Spinal cord (tissue), 10 donors: ENCODE results near the gene CSH2. TPM values are rescaled to one million over a fixed set of nuclear protein-coding genes. Genes with fewer than 3 reads are reported as not detected.
A peak's percentile ranks its signal among the peaks of the same experiment; 100 is the strongest.
"Not testable (repeated sequence)": the region's sequence is repeated elsewhere in the genome, so short reads cannot be mapped to it uniquely, and the experiment has no call there.

ENCODE experiments used
- DNase-seq, 6 donors: peaks; one replicate each; pipeline versions ENCODE4 v3.0.0 to v3.0.0-alpha.2; 2013 to 2015; ENCODE audit warnings: low spot score in 6 of 6, low read depth in 4 of 6
- H3K27ac ChIP-seq: one replicate; pipeline ENCODE4 v1.5.1; 2013; ENCODE audit warnings: low read depth, low read length, control low read depth
- H3K27me3 ChIP-seq: one replicate; pipeline ENCODE4 v1.6.1; 2013; ENCODE audit warnings: low read length; ENCODE audit not compliant: control insufficient read depth, insufficient read depth
- H3K36me3 ChIP-seq: one replicate; pipeline ENCODE4 v1.6.1; 2013; ENCODE audit warnings: low read length; ENCODE audit not compliant: control insufficient read depth, insufficient read depth
- H3K4me1 ChIP-seq: one replicate; pipeline ENCODE4 v1.6.1; 2013; ENCODE audit warnings: low read length; ENCODE audit not compliant: control insufficient read depth, insufficient read depth
- H3K4me3 ChIP-seq: one replicate; pipeline ENCODE4 v1.5.1; 2013; ENCODE audit warnings: low read depth, low read length, control low read depth
- H3K9me3 ChIP-seq: one replicate; pipeline ENCODE4 v1.6.1; 2013; ENCODE audit warnings: low read length; ENCODE audit not compliant: control insufficient read depth, insufficient read depth
- WGBS: methylation state at CpG from one replicate; pipeline ENCODE4 v1.1.5; 2013; ENCODE audit warnings: missing lambda C conversion rate; ENCODE audit not compliant: insufficient coverage; 5-methylcytosine and 5-hydroxymethylcytosine counted together
- long read RNA-seq, 4 donors: transcript quantifications; one replicate each; lab custom pipeline, GENCODE V29; 2026
- polyA plus RNA-seq, 2 donors: library from polyadenylated mRNA; unstranded; fragments of 120-200 nt; gene quantifications; one replicate each; pipeline ENCODE4 v1.2.1, GENCODE V29; 2013; ENCODE audit not compliant: insufficient read length in 2 of 2
- total RNA-seq, 2 donors: library from RNA; depleted of rRNA in 1 of 2; stranded (reverse); fragments of 120-200 nt in 1 of 2; fragments of >200 nt in 1 of 2; gene quantifications; one replicate each; pipeline versions ENCODE4 v1.2.3 to v1.2.4, GENCODE V29; 2013 to 2014
- donor health status: healthy.

Gene CSH2
- total RNA-seq, result 1 to 10 TPM in 1 of 2 donors, not detected in 1; 7.2 TPM
- 1 to 10 TPM in 1 of 2 donors, under 1 TPM in 1; 0.47 to 5.5 TPM for polyA plus RNA-seq
- long read RNA-seq, donor 1, partial matches to known transcripts, result 0 of 3 reads
- long read RNA-seq, donor 1, other reads (novel, unspliced or antisense), result 0 of 3 reads
- long read RNA-seq, donor 2, result 0 reads
- long read RNA-seq, donor 3, result 0 reads
- long read RNA-seq, donor 4, partial matches to known transcripts, result 0 of 1 reads
- long read RNA-seq, donor 4, other reads (novel, unspliced or antisense), result 0 of 1 reads

DNA sequence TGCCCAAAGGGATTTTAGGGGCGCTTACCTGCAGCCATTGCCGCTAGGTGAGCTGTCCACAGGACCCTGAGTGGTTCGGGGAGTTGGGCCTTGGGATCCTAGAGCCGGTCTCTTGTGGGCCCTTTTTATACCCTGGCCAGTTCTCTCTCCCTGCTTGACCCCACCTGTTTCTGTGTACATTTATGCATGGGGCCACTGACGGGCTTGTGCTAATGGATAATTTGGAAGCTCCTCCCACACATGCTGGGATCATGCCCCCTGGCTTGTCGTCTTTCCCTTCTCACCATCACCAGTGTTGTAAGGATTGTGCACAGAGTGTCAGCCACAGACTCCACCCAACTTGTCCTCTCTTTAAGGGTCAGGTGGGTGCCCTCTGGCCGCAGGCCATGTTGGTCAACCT lies at the start of gene CSH2:
Gene CSH2 (minus strand): TSS at position 101 of the 400 bp plus-strand sequence. CDS start 63 bp downstream, at position 38.
- H3K4me1 ChIP-seq, H3K27me3 ChIP-seq, DNase-seq, H3K9me3 ChIP-seq, H3K4me3 ChIP-seq, H3K27ac ChIP-seq, H3K36me3 ChIP-seq: not testable (repeated sequence)
- no CpG with 5 or more reads among the region's 7 CpGs for WGBS

DNA sequence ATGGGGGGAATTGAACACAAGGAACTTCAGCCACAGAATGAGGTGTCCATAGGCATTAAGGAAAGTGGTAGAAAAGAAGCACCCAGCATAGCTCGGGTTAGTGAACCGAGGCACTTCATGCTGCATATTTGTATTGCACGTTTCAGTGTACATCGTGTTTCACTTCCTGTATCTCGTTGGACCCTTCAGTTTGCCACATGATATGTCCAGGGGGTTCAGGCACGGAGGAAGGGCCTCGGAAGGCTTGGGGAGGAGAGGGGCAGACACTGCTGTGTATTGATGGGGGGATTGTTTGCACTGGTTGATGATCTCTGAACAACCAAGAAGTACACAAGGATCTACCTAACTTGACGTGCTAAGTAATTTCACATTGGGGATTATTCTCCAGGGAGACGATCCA lies 48.9 kb upstream of the CSH2 start:
- H3K4me1 ChIP-seq, H3K27ac ChIP-seq, H3K27me3 ChIP-seq, H3K4me3 ChIP-seq, H3K9me3 ChIP-seq, DNase-seq, H3K36me3 ChIP-seq: not testable (repeated sequence)
- WGBS, result 86% methylated on average over 4 of the region's 9 CpGs

DNA sequence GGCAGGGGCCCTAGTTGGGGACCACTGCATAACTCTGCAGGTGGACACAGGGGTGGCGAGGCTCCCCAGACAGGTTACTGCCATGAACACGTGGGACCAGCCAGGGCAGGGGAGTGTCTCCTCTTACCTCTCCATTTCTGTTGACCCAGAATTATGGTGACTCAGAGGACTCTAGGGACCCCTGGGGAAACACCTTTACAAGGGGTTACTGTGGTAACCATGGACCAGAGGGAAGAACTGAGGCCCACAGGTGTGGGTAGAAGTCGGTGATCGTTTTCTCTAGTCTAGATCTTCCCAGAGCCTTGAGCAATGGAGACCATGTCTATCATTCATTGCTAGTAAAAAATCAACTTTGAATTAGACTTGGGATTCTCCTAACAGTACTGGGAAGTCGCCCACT lies 47.3 kb upstream of the CSH2 start:
- not testable (repeated sequence) for H3K27me3 ChIP-seq, H3K27ac ChIP-seq, H3K4me1 ChIP-seq, H3K36me3 ChIP-seq, H3K9me3 ChIP-seq, H3K4me3 ChIP-seq, DNase-seq
- 83% methylated on average over 3 of the region's 5 CpGs for WGBS

DNA sequence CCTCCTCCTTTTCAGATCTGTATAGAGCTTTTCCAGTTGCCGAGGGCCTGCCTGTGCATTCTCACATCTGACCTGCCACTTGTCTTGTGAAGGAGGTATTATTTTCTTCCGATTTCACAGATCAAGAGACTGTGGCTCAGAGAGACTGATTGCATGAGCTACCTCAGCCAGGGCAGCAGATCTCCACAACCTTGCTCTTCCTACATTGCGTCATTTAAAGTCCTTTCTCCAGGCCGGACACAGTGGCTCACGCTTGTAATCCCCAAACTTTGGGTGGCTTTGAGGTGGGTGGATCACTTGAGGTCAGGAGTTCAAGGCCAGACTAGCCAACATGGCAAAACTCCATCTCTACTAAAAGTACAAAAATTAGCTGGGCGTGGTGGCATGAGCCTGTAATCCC lies 46.6 kb upstream of the CSH2 start:
- not testable (repeated sequence) for DNase-seq, H3K27ac ChIP-seq, H3K27me3 ChIP-seq, H3K4me1 ChIP-seq, H3K36me3 ChIP-seq, H3K9me3 ChIP-seq, H3K4me3 ChIP-seq
- WGBS, result 70% methylated on average over 2 of the region's 6 CpGs

DNA sequence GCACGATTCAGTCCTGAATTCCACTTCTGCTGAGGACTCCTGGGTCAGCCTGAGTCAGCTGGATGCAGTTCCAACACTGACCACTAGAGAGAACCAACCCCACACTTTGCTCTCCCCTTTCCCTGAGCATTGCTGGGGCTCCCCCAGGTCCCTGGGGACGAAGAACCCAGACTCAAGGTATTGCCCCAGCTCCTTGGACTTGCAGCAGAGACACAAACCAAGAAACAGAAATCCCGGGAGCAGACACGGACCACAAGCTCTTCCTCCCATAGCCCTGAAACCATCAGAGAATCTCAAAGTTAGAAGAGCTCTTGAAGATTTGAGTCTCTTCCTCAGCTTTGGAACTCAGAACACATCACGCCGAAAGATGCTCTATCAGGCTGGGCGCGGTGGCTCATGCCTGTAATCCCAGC lies 45.8 kb upstream of the CSH2 start:
- WGBS, result 62% methylated on average over 8 of the region's 8 CpGs
- DNase-seq, result peak in 5 of 6 donors; percentile 11 to 69 (median 19)
- peaks cover 3% of the 10 kb centered on the region for H3K27me3 ChIP-seq

DNA sequence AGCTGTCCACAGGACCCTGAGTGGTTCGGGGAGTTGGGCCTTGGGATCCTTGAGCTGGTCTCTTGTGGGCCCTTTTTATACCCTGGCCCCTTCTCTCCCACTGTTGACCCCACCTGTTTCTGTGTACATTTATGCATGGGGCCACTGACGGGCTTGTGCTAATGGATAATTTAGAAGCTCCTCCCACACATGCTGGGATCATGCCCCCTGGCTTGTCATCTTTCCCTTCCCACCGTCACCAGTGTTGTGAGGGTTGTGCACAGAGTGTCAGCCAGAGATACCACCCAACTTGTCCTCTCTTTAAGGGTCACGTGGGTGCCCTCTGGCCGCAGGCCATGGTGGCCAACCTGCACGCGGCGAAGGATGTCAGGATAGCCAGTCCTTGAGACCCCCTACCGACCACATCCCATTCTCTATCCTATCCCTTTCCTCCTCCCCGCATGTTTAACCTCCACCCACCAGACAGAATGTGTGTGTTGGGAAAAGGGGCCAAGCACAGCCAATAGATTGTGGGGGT lies 45.4 kb upstream of the CSH2 start, which contains the start of gene GH1:
Gene GH1 (minus strand): TSS at position 51 of the 517 bp plus-strand sequence. CDS start 63 bp downstream, outside the sequence.
- H3K27ac ChIP-seq, DNase-seq, H3K4me1 ChIP-seq, H3K27me3 ChIP-seq, H3K36me3 ChIP-seq, H3K4me3 ChIP-seq, H3K9me3 ChIP-seq: not testable (repeated sequence)
- WGBS, result 64% methylated on average over 6 of the region's 10 CpGs

More for the DNA sequence above, 45.8 kb upstream of the CSH2 start:
- H3K36me3 ChIP-seq, result no peaks in the 10 kb centered on the region
- no peak overlapping the region for H3K27ac ChIP-seq
- no peak overlapping the region for H3K4me3 ChIP-seq
- H3K4me1 ChIP-seq, result no peaks in the 10 kb centered on the region
- H3K9me3 ChIP-seq, result no peaks in the 10 kb centered on the region

DNA sequence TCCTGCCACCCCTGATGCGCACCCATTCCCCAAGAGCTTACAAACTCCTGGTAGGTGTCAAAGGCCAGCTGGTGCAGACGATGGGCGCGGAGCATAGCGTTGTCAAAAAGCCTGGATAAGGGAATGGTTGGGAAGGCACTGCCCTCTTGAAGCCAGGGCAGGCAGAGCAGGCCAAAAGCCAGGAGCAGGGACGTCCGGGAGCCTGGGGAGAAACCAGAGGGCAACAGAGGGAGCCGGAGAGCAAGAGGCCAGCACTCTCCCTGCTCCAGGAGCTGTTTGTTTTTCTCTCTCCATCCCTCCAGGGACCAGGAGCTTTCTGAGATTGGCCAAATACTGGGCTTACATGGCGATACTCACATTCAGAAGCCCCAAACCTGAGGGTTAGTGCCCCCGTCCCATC lies 44.8 kb upstream of the CSH2 start:
- 45% methylated on average over 9 of the region's 10 CpGs for WGBS

DNA sequence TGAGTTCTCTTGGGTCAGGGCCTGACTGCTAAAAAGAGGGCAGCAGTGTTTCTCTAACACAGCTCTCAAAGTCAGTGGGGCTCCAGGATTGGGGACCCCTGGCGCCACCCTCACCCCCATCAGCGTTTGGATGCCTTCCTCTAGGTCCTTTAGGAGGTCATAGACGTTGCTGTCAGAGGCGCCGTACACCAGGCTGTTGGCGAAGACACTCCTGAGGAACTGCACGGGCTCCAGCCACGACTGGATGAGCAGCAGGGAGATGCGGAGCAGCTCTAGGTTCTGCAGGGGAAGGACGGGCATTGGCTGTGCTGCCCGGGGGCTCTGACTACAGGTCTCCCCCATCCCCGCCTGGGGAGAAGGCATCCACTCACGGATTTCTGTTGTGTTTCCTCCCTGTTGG lies 44.2 kb upstream of the CSH2 start:
- Histone ChIP-seq H3K4me1 (no peaks in the 10 kb centered on the region), H3K9me3 (no peaks in the 10 kb centered on the region), H3K4me3 (no peak overlapping the region), H3K27ac (no peak overlapping the region), H3K36me3 (no peaks in the 10 kb centered on the region), H3K27me3 (peaks cover 3% of the 10 kb centered on the region)
- 78% methylated on average over 13 of the region's 13 CpGs for WGBS
- no peak for DNase-seq

More for the DNA sequence above, 44.8 kb upstream of the CSH2 start:
- no peaks in the 10 kb centered on the region for H3K4me1 ChIP-seq
- H3K4me3 ChIP-seq, result no peak overlapping the region
- H3K27ac ChIP-seq, result no peak overlapping the region
- no peaks in the 10 kb centered on the region for H3K9me3 ChIP-seq
- no peak for DNase-seq
- peaks cover 3% of the 10 kb centered on the region for H3K27me3 ChIP-seq
- H3K36me3 ChIP-seq, result no peaks in the 10 kb centered on the region

DNA sequence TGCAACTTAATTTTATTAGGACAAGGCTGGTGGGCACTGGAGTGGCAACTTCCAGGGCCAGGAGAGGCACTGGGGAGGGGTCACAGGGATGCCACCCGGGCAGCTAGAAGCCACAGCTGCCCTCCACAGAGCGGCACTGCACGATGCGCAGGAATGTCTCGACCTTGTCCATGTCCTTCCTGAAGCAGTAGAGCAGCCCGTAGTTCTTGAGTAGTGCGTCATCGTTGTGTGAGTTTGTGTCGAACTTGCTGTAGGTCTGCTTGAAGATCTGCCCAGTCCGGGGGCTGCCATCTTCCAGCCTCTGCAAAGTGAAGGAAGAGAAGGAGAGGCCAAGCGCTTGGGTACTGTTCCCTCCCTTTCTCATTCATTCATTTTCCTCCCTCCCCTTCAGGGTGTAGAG lies 43.7 kb upstream of the CSH2 start:
- not testable (repeated sequence) for H3K4me1 ChIP-seq, H3K36me3 ChIP-seq, DNase-seq, H3K27me3 ChIP-seq, H3K9me3 ChIP-seq, H3K27ac ChIP-seq, H3K4me3 ChIP-seq
- WGBS, result 86% methylated on average over 6 of the region's 11 CpGs

DNA sequence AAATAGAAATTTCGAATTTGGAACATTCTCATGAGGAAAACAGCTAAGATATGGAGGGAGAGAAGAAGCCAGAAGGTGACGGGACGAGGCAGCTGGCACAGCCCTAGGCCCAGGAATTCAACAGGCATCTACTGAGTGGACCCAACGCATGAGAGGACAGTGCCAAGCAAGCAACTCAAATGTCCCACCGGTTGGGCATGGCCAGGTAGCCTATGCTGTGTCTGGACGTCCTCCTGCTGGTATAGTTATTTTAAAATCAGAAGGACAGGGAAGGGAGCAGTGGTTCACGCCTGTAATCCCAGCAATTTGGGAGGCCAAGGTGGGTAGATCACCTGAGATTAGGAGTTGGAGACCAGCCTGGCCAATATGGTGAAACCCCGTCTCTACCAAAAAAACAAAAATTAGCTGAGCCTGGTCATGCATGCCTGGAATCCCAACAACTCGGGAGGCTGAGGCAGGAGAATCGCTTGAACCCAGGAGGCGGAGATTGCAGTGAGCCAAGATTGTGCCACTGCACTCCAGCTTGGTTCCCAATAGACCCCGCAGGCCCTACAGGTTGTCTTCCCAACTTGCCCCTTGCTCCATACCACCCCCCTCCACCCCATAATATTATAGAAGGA lies 43.2 kb upstream of the CSH2 start:
- no peaks in the 10 kb centered on the region for H3K4me1 ChIP-seq
- H3K4me3 ChIP-seq, result no peak overlapping the region
- no peak for DNase-seq
- 93% methylated on average over 11 of the region's 12 CpGs for WGBS
- H3K36me3 ChIP-seq, result no peaks in the 10 kb centered on the region
- H3K9me3 ChIP-seq, result no peaks in the 10 kb centered on the region
- H3K27ac ChIP-seq, result no peak overlapping the region
- peaks cover 3% of the 10 kb centered on the region for H3K27me3 ChIP-seq
